Inferior parietal cortex (tissue), 1 donor: ENCODE measurements around the gene MTREX.

Source experiments
- DNase-seq: peaks from one replicate; pipeline ENCODE4 v3.0.0-alpha.2; 2016; ENCODE audit errors: extremely low spot score

Gene MTREX

DNA sequence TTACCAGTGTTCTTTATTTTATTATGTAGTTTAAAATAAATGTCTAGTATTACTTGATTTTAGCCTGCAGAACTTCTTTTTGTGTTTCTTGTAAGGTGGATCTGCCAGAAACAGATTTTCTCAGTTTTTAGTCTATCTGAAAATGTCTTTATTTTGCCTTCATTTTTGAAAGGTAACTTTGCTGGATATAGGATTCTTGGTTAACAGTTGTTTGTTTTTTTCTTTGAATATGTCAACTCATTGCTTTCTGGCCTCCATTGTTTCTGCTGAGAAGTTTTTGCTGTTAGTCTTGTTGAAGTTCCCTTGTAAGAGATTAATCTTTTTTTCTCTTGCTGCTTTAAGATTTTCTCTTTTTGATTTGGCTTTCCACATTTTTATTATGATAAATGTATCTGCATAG is 75.5 kb downstream of the MTREX start:
- DNase-seq, result no peak

DNA sequence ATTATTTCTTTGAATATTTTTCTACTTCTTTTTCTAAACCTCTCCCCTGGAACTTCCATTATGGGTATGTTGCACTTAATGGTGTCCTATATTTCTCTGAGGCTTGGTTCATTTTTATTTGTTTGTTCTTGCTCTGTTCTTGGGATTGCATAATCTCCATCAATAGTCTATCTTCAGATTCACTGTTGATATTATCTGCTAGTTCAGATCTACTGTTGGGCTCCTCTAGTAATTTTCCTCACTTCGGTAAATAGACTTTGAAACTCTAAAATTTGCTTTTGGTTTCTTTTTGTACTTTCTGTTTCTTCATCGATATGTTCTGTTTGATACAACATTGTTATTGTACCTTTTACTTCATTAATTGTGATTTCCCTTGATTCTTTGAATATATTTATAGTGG is 76.3 kb downstream of the MTREX start:
- DNase-seq, result no peak

DNA sequence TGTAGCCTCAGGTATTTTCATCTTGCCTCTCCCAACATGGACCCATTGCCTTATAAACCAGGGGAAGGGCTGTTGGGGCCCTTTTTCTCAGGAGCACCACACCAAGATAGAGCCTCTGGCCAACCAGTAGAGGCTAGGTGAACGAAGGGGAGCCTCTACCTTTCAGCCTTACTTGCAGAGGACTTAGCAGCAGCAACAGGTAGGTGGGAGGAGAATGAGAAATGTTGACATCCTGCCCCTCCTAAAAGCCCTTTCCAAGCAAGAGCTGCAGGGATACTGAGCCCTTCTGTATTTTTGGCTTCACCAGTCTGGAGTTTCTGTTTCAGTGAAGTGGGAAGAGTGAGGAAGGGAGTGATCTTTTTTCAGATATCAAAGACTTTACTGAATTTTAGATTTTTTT is 77.4 kb downstream of the MTREX start:
- DNase-seq, result no peak

DNA sequence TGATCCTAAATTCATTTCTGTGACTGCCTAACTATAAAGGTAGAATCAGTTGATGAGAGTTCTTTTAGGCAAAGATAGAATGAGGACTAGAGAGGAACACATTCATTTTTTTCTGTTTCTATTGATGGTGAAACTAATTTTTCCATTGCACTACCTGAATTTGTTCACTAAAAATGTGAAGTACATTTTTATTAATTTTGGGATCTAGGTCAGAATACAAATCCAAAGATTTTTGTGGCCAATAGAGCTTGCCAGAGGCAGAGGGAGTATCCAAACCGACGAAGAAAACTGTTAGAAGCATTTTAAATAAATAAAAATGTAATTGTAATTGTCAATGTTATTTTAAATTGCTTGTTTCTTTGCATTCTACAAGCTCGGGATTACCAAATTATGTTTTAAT is 78.1 kb downstream of the MTREX start:
- DNase-seq, result no peak

DNA sequence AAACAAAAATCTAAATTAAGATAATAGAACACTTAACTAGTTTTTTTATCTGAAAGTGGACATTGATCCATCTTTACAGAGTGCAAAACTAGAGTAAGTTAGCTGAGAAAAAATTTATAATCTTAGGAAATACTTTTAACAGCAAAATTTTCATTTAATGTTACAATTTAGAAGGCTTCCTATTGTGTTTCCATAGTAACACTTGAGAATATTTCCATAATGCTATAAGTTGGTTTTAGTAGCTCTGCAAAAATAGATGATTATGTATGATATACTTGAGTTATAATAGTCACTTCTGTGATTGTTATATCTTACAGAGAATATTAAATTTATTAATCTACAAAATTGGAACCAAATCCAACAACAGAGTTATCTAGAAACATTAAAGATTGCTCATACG is 78.6 kb downstream of the MTREX start:
- DNase-seq, result no peak

DNA sequence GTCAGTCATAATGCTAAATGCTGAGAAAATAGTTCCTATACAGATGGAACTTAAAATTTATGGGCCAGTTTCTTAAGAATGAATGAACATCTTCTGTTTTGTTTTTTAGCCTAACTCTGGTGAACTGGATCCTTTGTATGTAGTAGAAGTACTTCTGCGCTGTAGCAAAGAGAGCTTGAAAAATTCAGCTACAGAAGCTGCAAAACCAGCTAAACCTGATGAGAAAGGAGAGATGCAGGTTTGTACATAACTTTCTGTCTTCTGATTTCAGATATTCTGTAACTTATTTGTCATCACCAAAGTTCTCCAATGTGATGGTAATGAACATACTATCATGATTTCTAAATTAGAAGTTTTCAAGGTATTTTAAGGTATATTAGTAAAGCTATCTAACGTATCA is 80.1 kb downstream of the MTREX start:
- DNase-seq, result no peak

DNA sequence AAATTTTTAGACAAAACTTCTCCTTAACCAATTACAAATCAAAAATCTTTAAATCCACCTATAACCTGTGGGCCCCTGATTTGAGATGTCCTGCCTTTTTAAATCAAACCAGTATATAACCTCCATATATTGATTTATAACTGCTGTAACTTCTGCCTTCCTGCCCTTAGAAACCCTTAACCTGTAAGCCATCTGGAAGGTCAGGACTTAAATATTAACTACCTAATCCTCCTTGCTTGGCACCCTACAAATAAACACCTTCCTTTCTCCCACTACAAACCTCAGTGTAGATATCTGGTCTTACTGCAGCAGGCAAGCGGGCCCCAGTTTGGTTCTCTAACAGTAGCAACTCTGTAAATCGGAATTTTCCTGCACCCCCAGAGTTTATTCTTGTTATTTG is 83.9 kb downstream of the MTREX start:
- DNase-seq, result no peak

DNA sequence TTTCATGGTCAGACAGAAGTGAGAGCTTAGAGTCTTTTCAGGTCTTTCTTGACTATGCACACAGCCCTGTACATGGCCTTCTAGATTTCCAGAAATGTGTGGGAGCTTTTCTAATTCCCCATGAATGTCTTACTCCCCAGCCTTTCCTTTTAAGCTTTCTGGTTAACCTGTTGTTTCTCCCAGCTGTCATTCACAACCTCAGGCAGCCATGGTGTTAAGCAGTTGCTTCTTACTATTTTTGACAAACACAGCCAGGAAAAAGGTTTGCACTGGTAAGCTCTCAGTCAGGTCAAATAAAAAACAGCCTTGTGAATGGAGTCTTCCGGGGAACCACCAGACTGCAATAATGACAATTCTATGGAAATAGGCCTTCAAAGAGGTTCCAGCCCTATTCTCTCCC is 84.9 kb downstream of the MTREX start:
- no peak for DNase-seq

DNA sequence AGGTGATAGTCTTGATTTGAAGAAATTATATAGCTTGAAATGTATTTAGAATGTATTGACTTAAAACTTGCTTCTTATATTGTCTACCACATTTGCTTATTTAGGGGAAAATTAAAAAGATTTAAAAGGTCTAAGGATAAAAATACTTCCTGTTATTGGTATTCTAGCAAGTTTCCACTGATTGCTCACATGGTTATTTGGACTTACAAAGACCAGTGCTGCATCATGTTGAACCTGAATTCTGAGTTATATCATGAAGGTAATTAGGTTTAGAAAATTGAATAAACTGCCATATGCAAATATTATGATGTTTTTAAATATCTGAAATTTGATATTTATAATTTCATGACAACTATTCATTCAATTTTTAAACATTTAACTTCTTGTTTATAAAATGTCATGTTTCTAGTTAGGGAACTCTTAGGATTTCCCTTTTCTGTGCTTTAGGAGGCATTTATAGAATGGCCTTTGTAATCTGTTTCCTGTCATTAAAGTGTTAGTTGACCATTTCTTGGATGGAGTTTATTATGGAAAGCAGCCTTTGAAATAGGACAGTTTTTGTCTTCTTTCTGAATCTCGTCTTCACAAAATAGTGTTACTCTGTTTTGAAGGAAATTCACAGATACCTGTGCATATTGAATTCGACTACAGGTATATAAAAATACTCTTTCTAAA is 85.8 kb downstream of the MTREX start:
- DNase-seq, result no peak

DNA sequence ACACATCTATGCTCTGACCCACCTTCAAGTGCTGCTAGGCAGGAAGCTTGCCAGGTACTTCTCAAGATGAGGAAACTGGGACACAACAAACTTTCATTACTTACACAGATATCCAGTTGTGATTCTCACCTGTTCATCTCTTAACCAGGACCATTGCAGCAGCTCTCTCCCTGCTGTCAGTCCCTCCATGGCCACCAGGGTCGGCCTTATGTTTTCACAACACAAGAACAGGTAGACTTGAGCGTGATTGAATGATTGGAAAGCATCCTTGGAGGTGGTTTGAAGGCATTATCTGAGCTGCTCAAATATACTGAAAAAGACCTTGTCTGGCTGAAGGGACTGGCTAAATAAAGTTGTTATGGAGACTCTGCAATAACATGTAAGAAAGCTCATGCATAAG is 94.4 kb downstream of the MTREX start:
- no peak for DNase-seq

DNA sequence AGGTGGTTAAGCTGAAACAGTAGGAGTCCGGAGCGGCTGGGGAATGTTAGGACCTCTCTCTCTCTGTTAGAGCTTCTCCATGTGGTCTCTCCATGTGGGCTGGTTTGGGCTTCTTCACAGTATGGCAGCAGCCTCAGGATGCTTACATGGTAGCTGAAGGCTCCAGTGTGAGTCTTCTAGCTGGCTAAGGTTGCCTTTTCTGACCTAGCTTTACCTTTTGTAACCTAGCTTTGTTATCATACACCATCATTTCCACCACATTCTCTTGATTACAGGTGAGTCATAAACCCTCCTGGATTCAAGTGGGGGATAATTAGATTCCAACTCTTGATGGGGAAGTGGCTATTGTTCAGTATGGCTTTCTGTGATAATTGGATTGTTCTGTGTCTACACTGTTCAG is 98.5 kb downstream of the MTREX start:
- no peak for DNase-seq

DNA sequence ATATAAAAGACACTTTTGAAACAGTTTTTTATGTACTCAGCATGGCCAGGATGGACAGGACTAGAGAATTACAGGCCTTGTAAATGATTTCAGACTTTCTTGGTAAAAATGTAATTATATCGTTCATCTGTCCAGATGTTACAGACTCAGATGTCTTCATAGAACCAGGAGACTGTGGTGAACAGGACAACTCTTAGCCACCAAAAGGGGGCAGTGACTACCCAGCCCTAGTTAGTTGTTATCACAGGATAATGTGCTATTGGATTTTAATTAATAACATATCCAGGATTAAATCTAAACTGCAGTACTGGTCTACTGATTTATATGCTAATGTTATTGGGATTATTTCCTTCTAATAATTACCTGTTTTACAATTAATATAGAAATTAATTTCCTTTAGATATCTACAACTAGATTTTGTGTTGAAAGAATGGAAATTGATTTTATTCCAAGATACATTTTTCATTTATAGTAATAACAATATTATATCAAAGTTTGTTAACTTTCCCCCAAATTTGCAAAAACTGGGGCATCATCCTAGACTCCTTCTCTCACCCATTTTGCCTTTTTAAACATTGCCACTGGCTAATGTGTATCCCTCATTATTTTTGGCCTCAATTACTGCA is 99.4 kb downstream of the MTREX start:
- DNase-seq, result peak; percentile 66

DNA sequence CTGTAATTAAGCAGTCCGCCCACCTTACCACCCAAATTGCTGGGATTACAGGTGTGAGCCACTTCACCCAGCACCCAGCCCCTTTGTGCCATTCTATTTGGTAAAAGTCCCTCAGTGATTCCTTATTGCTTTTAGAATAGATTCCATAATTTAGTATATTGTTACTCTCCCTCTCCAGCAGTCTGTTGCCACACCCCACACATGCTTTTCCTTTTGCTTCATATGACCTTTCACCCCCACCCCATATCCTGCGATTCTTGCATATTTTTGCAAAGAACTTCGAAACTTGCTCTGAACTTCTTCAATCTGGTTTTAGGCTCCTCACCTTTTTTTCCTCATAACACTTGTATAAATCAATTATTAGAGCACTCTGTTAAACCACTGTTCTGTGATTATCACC is 100.2 kb downstream of the MTREX start:
- DNase-seq, result no peak

DNA sequence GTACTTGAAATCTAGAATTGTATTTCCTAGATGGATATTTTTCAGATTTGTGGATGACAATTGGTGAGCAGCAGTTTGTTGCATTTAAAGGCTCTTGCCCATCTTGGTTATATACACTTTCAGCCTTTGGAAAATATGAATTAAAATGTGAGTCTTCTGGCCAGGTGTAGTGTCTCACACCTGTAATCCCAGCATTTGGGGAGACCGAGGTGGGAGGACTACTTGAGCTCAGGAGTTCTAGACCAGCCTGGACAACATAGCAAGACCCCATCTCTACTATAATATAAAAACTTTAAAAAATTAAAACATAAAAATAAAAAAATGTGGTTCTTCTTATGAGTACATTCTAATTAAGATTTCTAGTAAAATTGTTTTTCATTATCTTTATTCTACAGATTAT is 102.0 kb downstream of the MTREX start:
- no peak for DNase-seq

DNA sequence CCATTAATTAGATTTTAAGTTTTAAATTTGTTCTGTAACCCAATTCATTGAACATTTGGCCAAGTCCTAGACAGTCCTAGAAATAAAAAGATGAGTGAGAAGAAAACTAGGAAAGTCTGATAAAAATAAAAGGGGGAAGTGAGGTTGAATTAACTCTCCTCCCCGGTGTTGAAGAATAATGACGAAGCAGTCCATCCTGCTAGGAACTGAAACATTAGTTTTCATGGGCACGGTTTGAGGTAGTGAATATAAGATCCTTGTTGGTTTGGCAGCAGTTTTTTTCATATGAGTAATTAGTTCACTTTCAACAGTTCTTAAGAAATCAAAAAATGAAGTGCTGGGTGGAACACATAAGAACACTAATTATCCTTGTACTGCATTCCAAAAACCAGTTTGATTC is 103.1 kb downstream of the MTREX start:
- no peak for DNase-seq

DNA sequence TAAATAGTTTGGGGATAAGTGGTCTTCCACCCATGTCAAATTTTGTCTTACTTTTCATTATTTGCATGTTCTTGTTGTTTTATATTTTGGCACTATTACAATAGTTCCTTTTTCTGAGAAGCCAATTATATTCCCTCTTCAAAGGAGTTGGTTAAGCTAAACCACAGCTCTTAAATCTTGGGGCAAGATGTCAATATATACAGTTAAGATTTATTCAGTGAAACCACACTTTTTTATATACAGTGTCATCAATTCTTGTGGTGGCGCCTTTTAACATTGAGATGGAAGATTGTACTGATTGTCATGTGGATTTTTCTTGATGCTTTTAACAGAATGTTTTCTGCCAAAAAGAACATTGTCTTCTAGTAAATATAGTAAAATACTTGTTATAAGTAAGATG is 104.1 kb downstream of the MTREX start:
- DNase-seq, result no peak

DNA sequence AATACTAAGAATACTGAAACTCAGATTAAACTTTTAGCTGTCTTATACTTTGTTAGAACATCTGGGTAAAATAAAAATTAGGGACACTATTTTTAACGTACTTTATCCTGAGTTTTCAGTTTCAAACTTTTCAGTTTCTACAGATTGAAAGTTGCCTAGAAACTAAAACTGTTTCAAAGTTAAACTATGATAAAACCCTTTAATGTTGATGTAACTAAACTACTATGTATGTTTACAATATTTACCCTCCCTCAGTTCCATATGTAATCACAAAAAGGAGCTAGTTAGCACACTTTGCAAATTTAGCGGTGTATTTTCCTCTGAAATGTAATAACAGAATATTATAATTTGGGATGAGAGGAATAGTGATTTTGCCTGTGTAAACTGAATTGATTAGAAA is 105.9 kb downstream of the MTREX start:
- DNase-seq, result no peak

DNA sequence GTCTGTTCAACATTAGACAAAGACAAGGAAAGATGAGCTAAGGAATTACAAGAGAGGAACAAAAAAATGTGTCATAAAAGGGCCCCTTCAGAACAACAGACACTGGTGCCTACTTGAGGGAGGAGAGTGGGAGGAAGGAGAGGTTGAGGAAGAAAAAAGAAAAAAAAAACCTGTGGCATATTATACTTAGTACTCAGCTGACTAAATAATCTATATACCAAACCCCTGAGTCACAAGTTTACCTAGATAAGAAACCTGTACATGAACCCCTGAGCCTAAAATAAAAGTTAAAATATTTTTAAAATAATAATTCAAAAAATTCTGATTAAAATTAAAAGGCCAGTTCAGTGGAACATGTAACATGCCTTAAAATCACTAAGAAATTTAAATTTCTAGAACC is 107.3 kb downstream of the MTREX start:
- no peak for DNase-seq

DNA sequence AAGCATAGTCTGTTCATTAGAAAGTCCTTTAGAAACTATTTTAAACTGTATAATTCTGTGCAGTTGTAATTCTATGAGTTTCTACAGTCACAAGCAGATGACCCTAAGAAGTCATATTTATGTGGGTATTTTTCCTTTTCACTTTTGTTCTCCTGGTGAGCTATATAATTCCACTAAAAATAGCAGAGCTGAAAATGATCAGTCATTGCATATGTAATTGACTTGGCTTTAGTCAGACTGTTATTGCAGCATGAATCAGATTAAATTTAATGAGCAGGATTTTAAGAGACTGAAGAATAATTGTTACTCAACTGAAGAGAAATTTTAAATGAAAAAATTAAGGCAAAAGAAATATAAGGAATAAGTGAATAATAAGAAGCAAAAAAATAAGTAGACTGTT is 108.5 kb downstream of the MTREX start:
- DNase-seq, result no peak

DNA sequence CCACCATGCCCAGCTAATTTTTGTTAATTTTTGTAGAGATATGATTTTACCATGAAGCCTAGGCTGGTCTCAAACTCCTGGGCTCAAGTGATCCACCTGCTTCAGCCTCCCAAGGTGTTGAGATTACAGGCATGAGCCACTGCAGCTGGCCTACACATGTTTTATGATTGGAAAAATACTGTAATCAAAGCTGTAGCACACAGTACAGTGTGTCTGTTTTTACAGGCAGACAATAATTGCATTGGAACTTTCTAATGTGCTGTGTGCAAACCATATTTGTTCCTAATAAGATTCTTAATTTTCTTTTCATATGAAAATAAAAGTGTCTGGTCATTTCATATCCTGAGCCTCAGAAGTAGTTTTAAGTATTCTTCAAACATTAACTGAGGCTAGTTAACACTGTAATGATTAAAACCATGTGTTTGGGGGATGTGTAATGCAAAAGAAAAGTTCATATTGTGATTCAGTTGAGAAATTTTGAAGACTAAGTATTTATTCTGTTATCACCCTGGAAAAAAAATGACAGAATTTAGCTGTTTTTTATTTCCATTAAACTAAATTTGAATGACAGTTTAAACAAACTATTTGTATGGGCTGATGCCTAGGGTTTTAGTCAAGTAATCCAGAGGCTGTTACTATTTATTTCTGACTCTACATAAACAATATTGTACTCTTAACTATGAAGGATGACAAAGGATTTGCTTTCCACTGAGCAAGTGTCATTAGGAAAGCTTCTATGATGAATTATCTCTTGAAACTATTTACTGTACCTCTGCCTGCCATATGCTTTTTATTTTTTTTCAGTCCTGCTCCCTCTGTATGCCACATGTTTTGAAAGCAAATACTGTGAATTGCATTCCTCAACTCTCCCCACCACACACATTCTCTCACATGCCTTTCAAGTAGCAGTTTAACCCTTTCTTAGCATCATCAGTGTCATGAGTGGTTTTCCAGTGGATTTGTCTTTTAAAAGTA is 111.5 kb downstream of the MTREX start:
- DNase-seq, result no peak

DNA sequence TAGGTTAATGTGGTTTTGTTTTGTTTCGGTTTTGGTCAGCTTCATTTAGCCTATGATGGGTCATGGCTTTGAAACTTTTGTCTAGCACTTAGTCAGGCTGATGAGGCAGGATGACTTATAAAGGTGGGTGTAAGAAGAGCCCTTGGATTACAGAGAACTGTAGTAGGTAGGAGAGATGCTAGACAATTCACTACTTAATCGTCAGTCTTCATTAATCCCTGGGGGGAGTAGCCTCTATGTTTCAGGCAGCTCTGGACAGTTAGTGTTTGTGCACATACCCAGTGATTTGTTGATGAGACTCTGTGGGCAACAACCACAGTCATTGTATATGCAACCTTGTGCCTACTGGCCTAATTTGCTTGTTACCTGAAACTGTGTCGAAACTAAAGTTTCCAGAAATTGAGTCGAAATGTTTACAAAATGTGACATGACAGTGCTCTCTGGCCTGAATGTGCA is 113.3 kb downstream of the MTREX start:
- no peak for DNase-seq

DNA sequence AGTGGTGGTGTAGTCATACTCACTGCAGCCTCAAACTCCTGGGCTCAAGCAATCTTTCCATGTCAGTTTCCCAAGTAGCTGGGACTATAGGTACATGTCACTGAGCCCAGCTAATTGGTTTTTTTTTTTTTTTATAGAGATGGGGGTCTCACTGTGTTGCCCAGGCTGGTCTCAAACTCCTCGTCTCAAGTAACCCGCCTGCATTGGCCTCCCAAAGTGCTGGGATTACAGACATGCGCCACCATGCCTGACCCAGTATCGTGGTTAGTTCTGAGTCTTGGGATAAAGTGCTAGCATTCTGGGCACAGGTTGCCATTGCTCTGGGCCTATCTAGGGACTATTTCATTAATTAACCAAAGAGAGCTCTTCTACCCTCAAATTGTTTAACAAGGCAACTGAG is 118.7 kb downstream of the MTREX start:
- DNase-seq, result no peak

DNA sequence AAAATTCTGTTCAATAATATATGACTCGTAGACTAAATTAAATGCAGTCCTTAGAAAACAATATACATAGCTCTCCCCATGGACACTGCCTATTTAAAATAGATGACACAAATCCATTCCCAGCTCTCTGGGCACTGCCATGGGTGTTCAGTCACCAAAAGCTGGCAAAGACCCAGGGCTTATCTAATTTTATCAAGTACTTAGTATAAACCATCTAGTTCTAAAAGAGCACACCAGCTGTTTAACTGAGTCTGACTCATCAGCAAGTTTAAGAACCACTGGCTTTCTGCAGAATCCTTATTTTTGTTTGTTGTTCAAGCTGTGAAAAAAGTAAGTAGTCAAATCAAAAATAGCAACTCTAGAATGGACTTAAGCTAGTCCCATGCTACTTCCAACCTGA is 119.4 kb downstream of the MTREX start:
- DNase-seq, result peak; percentile 82
